HepG2 (cell line): ENCODE measurements around the gene TLL2. TPM values are rescaled to one million over a fixed set of nuclear protein-coding genes. Genes with fewer than 3 reads are reported as not detected.

Experiments
- ATAC-seq: fragments of 200-7000 bp; cut with Tn5 transposase; 3 replicates; pipeline ENCODE4 v1.9.1; 2020; ENCODE audit warnings: mild to moderate bottlenecking, moderate library complexity
- BruUV-seq: library from RNA; stranded (reverse); fragments of 400-500 nt; replicated peaks from 2 replicates; lab custom pipeline; 2021; lab: Mats Ljungman, UMichigan
- CTCF ChIA-PET: fragments of 300-600 bp; formaldehyde crosslinking; extraction: SDS; loops from one replicate; lab custom pipeline; 2021; ENCODE audit warnings: low total read pairs, inconsistent platforms, low intra/inter-chr PET ratio; lab: Yijun Ruan, JAX
- POLR2A ChIA-PET: fragments of 350-600 bp; sonication (Branson Sonifier 250); formaldehyde crosslinking; loops from one replicate; lab custom pipeline; 2020; ENCODE audit warnings: antibody characterized with exemption, inconsistent platforms; lab: Yijun Ruan, JAX
- DNase-seq: peaks from one replicate; pipeline ENCODE4 v3.0.0-alpha.2; 2015; ENCODE audit warnings: low spot score
- FAIRE-seq: peaks from 3 replicates; lab custom pipeline; 2011; peaks lifted over from hg19 to GRCh38; lab: Jason Lieb, UNC
- H2AFZ ChIP-seq: one replicate; pipeline ENCODE4 v1.6.1; 2011; ENCODE audit warnings: low read length, inconsistent platforms
- H3K27ac ChIP-seq: fragments of 300-600 bp; 3 replicates; pipeline ENCODE4 v1.8.0; 2011; ENCODE audit warnings: mixed run types, mild to moderate bottlenecking, mixed read lengths, low read length, inconsistent platforms; ENCODE audit not compliant: insufficient read depth; ENCODE audit errors: extremely low read length
- H3K27me3 ChIP-seq, 2 experiments: fragments of 200-600 bp in 1 of 2; 2 replicates in 1 of 2; 3 replicates in 1 of 2; pipeline versions ENCODE4 v1.6.0 to v1.8.0; 2011; ENCODE audit warnings: low read length in 2 of 2, mild to moderate bottlenecking in 2 of 2, moderate library complexity in 2 of 2, inconsistent platforms in 1 of 2; ENCODE audit not compliant: insufficient read depth in 2 of 2, control insufficient read depth in 1 of 2
- H3K36me3 ChIP-seq, 2 experiments: fragments of 200-600 bp in 1 of 2; replicated peaks in 1 of 2; 2 replicates in 1 of 2; 3 replicates in 1 of 2; pipeline versions ENCODE4 v1.5.1 to v1.8.0; 2011; ENCODE audit warnings: low read length in 2 of 2, inconsistent platforms in 1 of 2; ENCODE audit not compliant: insufficient read depth in 2 of 2, control insufficient read depth in 1 of 2
- H3K4me1 ChIP-seq: 2 replicates; pipeline ENCODE4 v1.5.1; 2012; ENCODE audit warnings: low read length, inconsistent platforms; ENCODE audit not compliant: insufficient read depth
- H3K4me2 ChIP-seq: 2 replicates; pipeline ENCODE4 v1.6.0; 2011; ENCODE audit warnings: low read depth, low read length, inconsistent platforms
- H3K4me3 ChIP-seq, 3 experiments: fragments of 200-600 bp in 1 of 3; sonication (generic), shearing (Covaris generic) in 1 of 3; replicated peaks in 1 of 3; 2 replicates each; pipeline ENCODE4 v1.5.1; 2011 to 2016; ENCODE audit warnings: low read length in 3 of 3, inconsistent platforms in 2 of 3, low read depth in 2 of 3, mild to moderate bottlenecking in 2 of 3, control low read depth in 1 of 3, mixed read lengths in 1 of 3; ENCODE audit not compliant: insufficient read depth in 1 of 3
- H3K79me2 ChIP-seq: one replicate; pipeline ENCODE4 v1.6.1; 2011; ENCODE audit warnings: low read length, inconsistent platforms; ENCODE audit not compliant: insufficient read depth
- H3K9ac ChIP-seq: 2 replicates; pipeline ENCODE4 v1.6.0; 2011; ENCODE audit warnings: mild to moderate bottlenecking, low read depth, low read length, inconsistent platforms; ENCODE audit not compliant: insufficient read depth
- H3K9me3 ChIP-seq: 2 replicates; pipeline ENCODE4 v1.5.1; 2012; ENCODE audit warnings: mild to moderate bottlenecking, low read length
- H4K20me1 ChIP-seq: 2 replicates; pipeline ENCODE4 v1.6.0; 2011; ENCODE audit warnings: inconsistent platforms, mild to moderate bottlenecking, low read length, moderate library complexity; ENCODE audit not compliant: insufficient read depth
- CBX2 ChIP-seq, 2 experiments: fragments of 200-600 bp in 1 of 2; sonication (generic); formaldehyde crosslinking in 1 of 2; IDR thresholded peaks; 2 replicates each; pipeline versions ENCODE4 v1.7.0 to v1.8.1; 2018 to 2022; ENCODE audit warnings: low read depth in 2 of 2, low read length in 1 of 2, mild to moderate bottlenecking in 1 of 2, missing genetic modification reagents in 1 of 2
- CEBPB ChIP-seq: IDR thresholded peaks from 2 replicates; pipeline ENCODE4 v1.6.1; 2011; ENCODE audit warnings: low read depth, low read length, improper control_type of control experiment, borderline replicate concordance
- HNF4G ChIP-seq, 2 experiments: sonication (generic) in 1 of 2; formaldehyde crosslinking in 1 of 2; IDR thresholded peaks; 2 replicates each; pipeline versions ENCODE4 v1.4.0 to v1.6.1; 2011 to 2020; ENCODE audit warnings: borderline replicate concordance in 2 of 2, low read depth in 2 of 2, mild to moderate bottlenecking in 2 of 2, low read length in 1 of 2, missing genetic modification reagents in 1 of 2, moderate library complexity in 1 of 2
- JUNB ChIP-seq: sonication (generic); formaldehyde crosslinking; IDR thresholded peaks from 2 replicates; pipeline ENCODE4 v1.8.0; 2022; ENCODE audit warnings: missing genetic modification reagents, mild to moderate bottlenecking, borderline replicate concordance
- KDM3A ChIP-seq: IDR thresholded peaks from 2 replicates; pipeline ENCODE4 v1.6.1; 2018; ENCODE audit warnings: low read depth, missing compliant biosample characterization
- MLX ChIP-seq: IDR thresholded peaks from 2 replicates; pipeline ENCODE4 v1.6.1; 2016
- MLXIP ChIP-seq: sonication (generic); formaldehyde crosslinking; IDR thresholded peaks from 2 replicates; pipeline ENCODE4 v1.9.0; 2021; ENCODE audit warnings: missing genetic modification reagents, borderline replicate concordance
- TARDBP ChIP-seq: sonication (generic); formaldehyde crosslinking; IDR thresholded peaks from 2 replicates; pipeline ENCODE4 v1.8.0; 2022; ENCODE audit warnings: mild to moderate bottlenecking, missing genetic modification reagents
- TOE1 ChIP-seq: sonication (generic); formaldehyde crosslinking; IDR thresholded peaks from 2 replicates; pipeline ENCODE4 v1.4.0; 2020; ENCODE audit warnings: mild to moderate bottlenecking, missing genetic modification reagents
- ZMYM4 ChIP-seq: sonication (generic); formaldehyde crosslinking; IDR thresholded peaks from 2 replicates; pipeline ENCODE4 v1.8.1; 2023; ENCODE audit warnings: mild to moderate bottlenecking, missing genetic modification reagents
- ZNF326 ChIP-seq: sonication (generic); formaldehyde crosslinking; IDR thresholded peaks from 2 replicates; pipeline ENCODE4 v1.4.0; 2020; ENCODE audit warnings: missing genetic modification reagents, borderline replicate concordance
- ZNF44 ChIP-seq: sonication (generic); formaldehyde crosslinking; IDR thresholded peaks from 2 replicates; pipeline ENCODE4 v1.5.1; 2020; ENCODE audit warnings: mild to moderate bottlenecking, missing genetic modification reagents
- ZNF792 ChIP-seq: IDR thresholded peaks from 2 replicates; pipeline ENCODE4 v1.6.1; 2016
- ZSCAN31 ChIP-seq: sonication (generic); formaldehyde crosslinking; IDR thresholded peaks from 2 replicates; pipeline ENCODE4 v1.5.0; 2020; ENCODE audit warnings: low read depth, mild to moderate bottlenecking, missing genetic modification reagents
- WGBS: methylation state at CpG from one replicate; pipeline ENCODE4 v1.1.6; 2017; ENCODE audit warnings: low lambda C conversion rate; 5-methylcytosine and 5-hydroxymethylcytosine counted together
- in situ Hi-C: cut with HindIII; loops from 2 replicates; pipeline ENCODE4 v1.10.0; 2017; ENCODE audit warnings: low pct_unique_long_range_greater_than_20kb; ENCODE audit not compliant: extremely low pct_ligation_motif_present
- intact Hi-C: fragments of 100-400 bp; cut with micrococcal nuclease; formaldehyde crosslinking; loops from one replicate; pipeline ENCODE4 v1.10.0; 2022; ENCODE audit not compliant: unreplicated experiment
- polyA plus RNA-seq, 8 experiments: library from polyadenylated mRNA; depleted of rRNA in 3 of 8; stranded (reverse) in 7 of 8; unstranded in 1 of 8; fragments of >200 nt; fragmentation: Illumina TruSeq in 4 of 8; extraction: Trizol in 4 of 8; gene quantifications; 2 replicates each; pipeline versions ENCODE4 v1.2.1 to v1.2.3, GENCODE V29; 2011 to 2016; ENCODE audit warnings: low read depth in 4 of 8, missing spikeins in 1 of 8, mixed read lengths in 1 of 8; ENCODE audit not compliant: insufficient read depth in 1 of 8
- total RNA-seq, 5 experiments: library from RNA; depleted of rRNA; stranded (reverse); fragments of >200 nt; fragmentation: Illumina TruSeq; extraction: Trizol; gene quantifications; 2 replicates each; pipeline ENCODE4 v1.2.3, GENCODE V29; 2016; ENCODE audit warnings: low read depth in 1 of 5
- TF ChIP-seq, protein P1 (sequence below): sonication (generic); formaldehyde crosslinking; IDR thresholded peaks from 2 replicates; pipeline ENCODE4 v1.9.0; 2021; ENCODE audit warnings: missing genetic modification reagents, borderline replicate concordance
- TF ChIP-seq, protein P2 (sequence below): sonication (generic); formaldehyde crosslinking; IDR thresholded peaks from 2 replicates; pipeline ENCODE4 v1.5.0; 2020; ENCODE audit warnings: missing genetic modification reagents

Gene TLL2
- total and polyA plus RNA-seq, 2 of the 13 experiments (the other 11 are each of a cell fraction or from before 2014, with no cell fraction given) = 0.09 TPM; not detected in 1

DNA sequence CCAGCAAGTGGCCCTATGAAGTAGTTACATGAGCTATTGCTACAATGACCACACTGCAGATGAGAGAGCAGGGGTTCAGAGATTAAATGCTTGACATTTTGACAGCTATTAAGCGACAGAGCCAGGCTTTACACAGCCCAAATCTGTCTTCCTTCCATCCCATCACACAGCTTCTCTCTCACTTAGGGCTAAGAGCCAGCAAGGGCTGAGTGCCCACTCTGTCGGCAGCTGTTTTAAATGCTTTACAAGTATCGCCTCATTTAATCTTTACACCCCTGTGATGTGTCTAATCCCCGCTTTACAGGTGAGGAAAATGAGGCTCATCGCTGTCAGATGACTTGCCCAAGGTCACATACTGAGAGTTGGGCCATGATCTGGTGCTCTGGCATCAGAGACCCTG lies 139.7 kb downstream of the TLL2 start (continued):
- TF ChIP-seq MLX (no peak), MLXIP (CRISPR knock-in tag) (no peak), CBX2 (IDR thresholded peaks at IDR 0.05; ENCODE audit: low read depth, low read length) (no peak), CBX2 (CRISPR knock-in tag; IDR thresholded peaks at IDR 0.05; ENCODE audit: low read depth) (no peak), HNF4G (IDR thresholded peaks at IDR 0.05; ENCODE audit: borderline replicate concordance, low read depth, low read length) (no peak), HNF4G (CRISPR knock-in tag; IDR thresholded peaks at IDR 0.05; ENCODE audit: borderline replicate concordance, low read depth) (no peak), ZNF44 (no peak), TARDBP (CRISPR knock-in tag) (no peak)
- TF ChIP-seq, protein P1, sequence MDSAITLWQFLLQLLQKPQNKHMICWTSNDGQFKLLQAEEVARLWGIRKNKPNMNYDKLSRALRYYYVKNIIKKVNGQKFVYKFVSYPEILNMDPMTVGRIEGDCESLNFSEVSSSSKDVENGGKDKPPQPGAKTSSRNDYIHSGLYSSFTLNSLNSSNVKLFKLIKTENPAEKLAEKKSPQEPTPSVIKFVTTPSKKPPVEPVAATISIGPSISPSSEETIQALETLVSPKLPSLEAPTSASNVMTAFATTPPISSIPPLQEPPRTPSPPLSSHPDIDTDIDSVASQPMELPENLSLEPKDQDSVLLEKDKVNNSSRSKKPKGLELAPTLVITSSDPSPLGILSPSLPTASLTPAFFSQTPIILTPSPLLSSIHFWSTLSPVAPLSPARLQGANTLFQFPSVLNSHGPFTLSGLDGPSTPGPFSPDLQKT (CRISPR knock-in tag) = no peak

GRCh38 chr10:96371356-96371755 lies 142.4 kb downstream of the TLL2 start:
- H3K27me3 ChIP-seq = peaks cover 2 to 20% of the 10 kb centered on the region in 2 experiments; a peak in 3 of 5 replicates
- H3K4me2 ChIP-seq = no peak overlapping the region
- no peaks in the 10 kb centered on the region for H3K79me2 ChIP-seq
- 60% methylated on average over 10 of the region's 11 CpGs for WGBS
- H3K4me3 ChIP-seq = no peak overlapping the region
- intact Hi-C loops = no loop called here
- TF ChIP-seq, protein P2, sequence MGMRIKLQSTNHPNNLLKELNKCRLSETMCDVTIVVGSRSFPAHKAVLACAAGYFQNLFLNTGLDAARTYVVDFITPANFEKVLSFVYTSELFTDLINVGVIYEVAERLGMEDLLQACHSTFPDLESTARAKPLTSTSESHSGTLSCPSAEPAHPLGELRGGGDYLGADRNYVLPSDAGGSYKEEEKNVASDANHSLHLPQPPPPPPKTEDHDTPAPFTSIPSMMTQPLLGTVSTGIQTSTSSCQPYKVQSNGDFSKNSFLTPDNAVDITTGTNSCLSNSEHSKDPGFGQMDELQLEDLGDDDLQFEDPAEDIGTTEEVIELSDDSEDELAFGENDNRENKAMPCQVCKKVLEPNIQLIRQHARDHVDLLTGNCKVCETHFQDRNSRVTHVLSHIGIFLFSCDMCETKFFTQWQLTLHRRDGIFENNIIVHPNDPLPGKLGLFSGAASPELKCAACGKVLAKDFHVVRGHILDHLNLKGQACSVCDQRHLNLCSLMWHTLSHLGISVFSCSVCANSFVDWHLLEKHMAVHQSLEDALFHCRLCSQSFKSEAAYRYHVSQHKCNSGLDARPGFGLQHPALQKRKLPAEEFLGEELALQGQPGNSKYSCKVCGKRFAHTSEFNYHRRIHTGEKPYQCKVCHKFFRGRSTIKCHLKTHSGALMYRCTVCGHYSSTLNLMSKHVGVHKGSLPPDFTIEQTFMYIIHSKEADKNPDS (CRISPR knock-in tag) = no peak
- TF ChIP-seq TOE1 (CRISPR knock-in tag) (no peak), CEBPB (no peak), ZNF326 (no peak), JUNB (CRISPR knock-in tag) (no peak), KDM3A (no peak), ZSCAN31 (CRISPR knock-in tag) (no peak), ZMYM4 (no peak), ZNF792 (no peak)
- in situ Hi-C loops = no loop called here
- no peaks in the 10 kb centered on the region for H3K9me3 ChIP-seq
- no peak for ATAC-seq
- peaks cover 11% of the 10 kb centered on the region for H3K4me1 ChIP-seq
- no peak for FAIRE-seq
- no peak overlapping the region for H2AFZ ChIP-seq
- no TSS peak for BruUV-seq
- no peaks in the 10 kb centered on the region for H4K20me1 ChIP-seq
- CTCF ChIA-PET = interaction anchor here (1.1 to 1.6 kb wide), 2 partner anchors 140 to 354 kb away, joined by 3 read pairs; no protein-coding TSS in a partner anchor
- DNase-seq = no peak
- POLR2A ChIA-PET = no interaction called here
- no peaks in the 10 kb centered on the region for H3K36me3 ChIP-seq
- H3K27ac ChIP-seq = no peak overlapping the region
- H3K9ac ChIP-seq = no peak overlapping the region
